Rectal smooth muscle tissue (tissue), 1 donor: ENCODE results near the gene SMC4.
"Not testable (repeated sequence)": the region's sequence is repeated elsewhere in the genome, so short reads cannot be mapped to it uniquely, and the experiment has no call there.

Experiments used
- H3K27ac ChIP-seq: one replicate; pipeline ENCODE4 v1.7.0; 2013; ENCODE audit warnings: low read depth, low read length, inconsistent platforms
- H3K27me3 ChIP-seq: one replicate; pipeline ENCODE4 v1.7.0; 2013; ENCODE audit warnings: low read length; ENCODE audit not compliant: control insufficient read depth, insufficient read depth
- H3K36me3 ChIP-seq: one replicate; pipeline ENCODE4 v1.7.0; 2013; ENCODE audit warnings: low read length; ENCODE audit not compliant: control insufficient read depth, insufficient read depth
- H3K4me1 ChIP-seq: one replicate; pipeline ENCODE4 v1.7.0; 2013; ENCODE audit warnings: low read length; ENCODE audit not compliant: control insufficient read depth, insufficient read depth
- H3K4me3 ChIP-seq: one replicate; pipeline ENCODE4 v1.7.0; 2013; ENCODE audit warnings: low read length
- H3K9ac ChIP-seq: one replicate; pipeline ENCODE4 v1.7.0; 2013; ENCODE audit warnings: low read length

Gene SMC4

DNA sequence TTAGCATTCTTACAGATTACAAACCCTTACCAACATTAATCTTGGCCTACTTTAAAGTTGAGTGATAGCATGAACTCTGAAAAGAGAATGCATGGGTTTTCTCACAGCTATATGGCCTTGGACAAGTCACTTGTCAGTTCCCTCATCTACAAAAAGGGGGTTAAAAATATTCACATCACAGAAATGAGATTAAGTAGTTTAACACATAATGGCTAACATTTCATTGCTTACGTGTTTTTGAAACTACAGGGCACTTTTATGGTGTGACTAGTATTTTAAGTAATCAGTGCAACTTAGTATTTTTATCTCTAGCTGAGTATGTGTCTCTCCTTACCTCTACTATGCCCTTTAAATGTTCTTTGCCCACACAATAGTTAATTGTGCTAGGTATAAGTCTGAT, 36.3 kb downstream of the SMC4 start:
- Histone ChIP-seq H3K4me3 (no peak overlapping the region), H3K4me1 (no peaks in the 10 kb centered on the region), H3K36me3 (no peaks in the 10 kb centered on the region), H3K9ac (no peak overlapping the region), H3K27me3 (no peaks in the 10 kb centered on the region), H3K27ac (no peak overlapping the region)

DNA sequence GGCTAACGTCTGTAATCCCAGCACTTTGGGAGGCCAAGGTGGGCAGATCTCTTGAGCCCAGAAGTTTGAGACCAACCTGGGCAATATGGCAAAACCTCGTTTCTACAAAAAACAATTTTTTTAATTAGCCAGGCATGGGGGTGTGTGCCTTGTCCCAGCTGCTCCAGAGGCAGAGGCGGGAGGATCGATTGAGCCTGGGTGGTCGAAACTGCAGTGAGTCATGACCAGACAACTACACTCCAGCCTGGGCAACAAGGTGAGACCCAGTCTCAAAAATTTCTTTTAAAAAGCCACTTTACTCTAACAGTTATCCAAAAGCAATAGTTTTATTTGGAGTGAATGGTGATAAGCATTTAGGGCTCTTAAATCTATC, 37.6 kb downstream of the SMC4 start:
- Histone ChIP-seq H3K36me3 (no peaks in the 10 kb centered on the region), H3K4me1 (no peaks in the 10 kb centered on the region), H3K27me3 (no peaks in the 10 kb centered on the region), H3K27ac (no peak overlapping the region), H3K9ac (no peak overlapping the region), H3K4me3 (no peak overlapping the region)

DNA sequence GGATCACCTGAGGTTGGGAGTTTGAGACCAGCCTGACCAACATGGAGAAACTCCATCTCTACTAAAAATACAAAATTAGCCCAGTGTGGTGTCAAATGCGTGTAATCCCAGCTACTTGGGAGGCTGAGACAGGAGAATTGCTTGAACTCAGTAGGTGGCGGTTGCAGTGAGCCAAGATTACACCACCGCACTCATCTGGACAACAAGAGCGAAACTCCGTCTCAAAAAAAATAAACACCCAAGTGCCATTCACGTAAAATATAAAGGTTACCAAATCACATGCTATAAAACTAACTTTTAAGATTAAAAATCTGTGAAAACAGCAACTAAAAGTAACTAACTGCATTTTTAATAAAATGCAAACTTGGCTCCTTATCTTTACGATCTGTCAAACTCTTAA, 41.2 kb downstream of the SMC4 start:
- Histone ChIP-seq H3K27ac (no peak overlapping the region), H3K27me3 (no peaks in the 10 kb centered on the region), H3K4me1 (no peaks in the 10 kb centered on the region), H3K9ac (no peak overlapping the region), H3K4me3 (no peak overlapping the region), H3K36me3 (no peaks in the 10 kb centered on the region)

DNA sequence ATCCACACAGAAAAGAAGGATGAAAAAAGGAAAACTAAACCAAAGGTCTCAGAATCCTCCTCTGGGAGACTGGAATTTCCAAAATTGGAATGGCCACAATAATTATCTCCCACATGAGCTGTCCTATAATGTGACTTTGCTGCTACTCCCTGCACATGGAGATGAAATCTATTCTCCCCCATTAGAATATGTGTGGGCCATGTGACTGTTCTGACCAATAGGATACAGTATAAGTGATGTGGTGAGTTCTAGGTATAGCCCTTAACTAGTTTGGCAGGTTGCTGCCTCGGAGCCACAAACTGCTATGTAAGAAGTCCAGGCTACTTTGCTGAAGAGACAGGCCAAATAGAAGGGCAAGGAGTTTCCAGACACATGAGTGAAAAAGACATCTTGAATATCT, 45.0 kb downstream of the SMC4 start:
- no peak overlapping the region for H3K9ac ChIP-seq
- H3K4me3 ChIP-seq, result no peak overlapping the region
- no peaks in the 10 kb centered on the region for H3K4me1 ChIP-seq
- H3K36me3 ChIP-seq, result no peaks in the 10 kb centered on the region
- H3K27ac ChIP-seq, result no peak overlapping the region
- no peaks in the 10 kb centered on the region for H3K27me3 ChIP-seq

DNA sequence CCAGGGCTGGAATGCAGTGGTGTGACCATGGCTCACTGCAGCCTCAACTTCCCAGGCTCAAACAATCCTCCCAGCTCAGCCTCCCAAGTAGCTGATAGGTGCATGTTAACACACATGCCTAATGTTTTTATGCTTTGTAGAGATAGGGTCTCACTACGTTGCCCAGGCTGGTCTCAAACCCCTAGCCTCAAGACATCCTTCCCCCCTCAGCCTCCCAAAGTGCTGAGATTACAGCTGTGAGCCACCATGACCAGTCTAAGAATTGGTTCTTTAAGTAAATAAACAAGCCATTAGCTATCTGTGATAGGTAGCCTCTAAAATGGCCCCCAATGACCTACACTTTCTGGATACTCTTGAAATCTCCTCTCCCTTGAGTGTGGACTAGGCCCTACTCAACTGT, 46.4 kb downstream of the SMC4 start:
- no peaks in the 10 kb centered on the region for H3K4me1 ChIP-seq
- no peak overlapping the region for H3K27ac ChIP-seq
- H3K4me3 ChIP-seq, result no peak overlapping the region
- no peak overlapping the region for H3K9ac ChIP-seq
- H3K36me3 ChIP-seq, result no peaks in the 10 kb centered on the region
- no peaks in the 10 kb centered on the region for H3K27me3 ChIP-seq

DNA sequence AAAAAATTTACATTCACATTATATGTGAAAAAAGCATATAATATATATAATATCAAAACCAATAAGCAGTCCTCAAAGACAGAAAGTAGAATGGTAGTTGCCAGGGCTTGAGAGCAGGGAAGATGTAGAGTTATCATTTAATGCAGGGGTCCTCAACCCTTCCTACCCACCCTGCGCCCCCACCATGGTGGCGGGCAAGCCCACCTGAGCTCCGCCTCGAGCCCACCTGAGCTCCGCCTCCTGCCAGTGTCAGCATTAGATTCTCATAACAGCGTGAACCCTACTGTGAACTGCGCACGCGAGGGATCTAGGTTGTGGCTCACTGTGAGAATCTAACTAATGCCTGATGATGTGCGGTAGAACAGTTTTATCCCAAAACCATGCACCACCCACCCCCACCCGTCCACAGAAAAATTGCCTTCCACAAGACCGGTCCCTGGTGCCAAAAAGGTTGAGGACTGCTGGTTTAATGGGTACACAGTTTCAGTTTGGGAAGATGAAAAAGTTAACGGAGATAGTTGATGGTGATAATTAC, 47.1 kb downstream of the SMC4 start:
- no peaks in the 10 kb centered on the region for H3K27me3 ChIP-seq
- no peak overlapping the region for H3K27ac ChIP-seq
- H3K4me1 ChIP-seq, result no peaks in the 10 kb centered on the region
- no peak overlapping the region for H3K9ac ChIP-seq
- no peaks in the 10 kb centered on the region for H3K36me3 ChIP-seq
- no peak overlapping the region for H3K4me3 ChIP-seq

DNA sequence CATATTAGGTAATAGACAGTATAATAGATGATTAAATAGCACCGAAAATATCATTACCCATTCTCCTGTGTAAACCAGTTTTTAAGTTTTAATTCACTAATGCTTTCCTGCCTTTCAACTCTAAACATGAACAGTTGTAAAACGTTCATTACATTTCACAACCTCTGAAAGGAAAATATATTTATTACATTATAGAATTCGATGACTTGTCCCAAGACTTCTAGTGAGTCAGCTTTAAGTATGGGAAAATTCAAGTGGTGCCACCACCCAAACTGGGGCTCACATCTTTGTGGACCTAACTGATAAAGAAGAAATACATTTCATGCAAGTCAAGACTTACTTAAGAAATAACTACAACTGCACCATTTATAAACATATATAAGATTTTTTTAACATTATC, 48.1 kb downstream of the SMC4 start:
- H3K36me3 ChIP-seq, result no peaks in the 10 kb centered on the region
- H3K4me3 ChIP-seq, result no peak overlapping the region
- H3K9ac ChIP-seq, result no peak overlapping the region
- no peak overlapping the region for H3K27ac ChIP-seq
- no peaks in the 10 kb centered on the region for H3K27me3 ChIP-seq
- H3K4me1 ChIP-seq, result no peaks in the 10 kb centered on the region

DNA sequence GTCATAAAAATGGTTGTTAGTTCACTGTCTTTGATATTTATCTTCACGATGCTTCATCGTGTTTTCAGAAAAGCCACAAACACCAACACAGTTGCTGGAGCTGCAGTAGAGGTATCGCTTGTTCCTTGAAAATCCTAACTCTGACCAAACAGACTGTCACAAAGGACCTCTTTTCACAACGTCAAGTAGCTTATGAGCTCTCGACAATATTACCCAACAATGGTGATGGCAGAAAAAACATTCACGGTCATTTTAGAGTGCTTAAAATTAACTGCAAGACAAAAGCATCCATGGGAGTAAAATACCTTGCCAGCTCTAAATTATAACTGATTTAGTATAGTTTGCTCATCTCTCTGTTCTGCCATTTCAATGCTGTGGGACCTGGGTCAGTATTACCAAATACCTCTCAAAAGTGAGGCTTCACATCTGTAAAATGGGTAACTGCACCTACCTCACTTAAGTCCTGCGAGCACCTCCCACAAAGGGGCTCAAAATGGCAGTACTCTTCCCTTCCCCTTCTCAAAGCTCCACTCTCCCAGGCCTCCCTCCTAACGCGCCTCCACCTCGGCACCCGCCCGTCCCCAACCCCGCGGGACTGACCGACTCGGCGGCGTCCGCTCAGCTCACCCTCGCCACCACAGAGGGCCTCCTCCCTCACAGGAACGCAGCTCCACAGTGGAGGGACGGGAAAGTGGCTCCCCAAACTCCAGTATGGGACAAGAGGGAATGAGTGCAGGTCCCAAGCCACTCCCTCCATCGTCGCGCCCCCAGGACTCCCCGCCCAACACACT, 49.6 kb downstream of the SMC4 start:
- Histone ChIP-seq H3K36me3 (no peaks in the 10 kb centered on the region), H3K27me3 (no peaks in the 10 kb centered on the region), H3K9ac (no peak overlapping the region)

DNA sequence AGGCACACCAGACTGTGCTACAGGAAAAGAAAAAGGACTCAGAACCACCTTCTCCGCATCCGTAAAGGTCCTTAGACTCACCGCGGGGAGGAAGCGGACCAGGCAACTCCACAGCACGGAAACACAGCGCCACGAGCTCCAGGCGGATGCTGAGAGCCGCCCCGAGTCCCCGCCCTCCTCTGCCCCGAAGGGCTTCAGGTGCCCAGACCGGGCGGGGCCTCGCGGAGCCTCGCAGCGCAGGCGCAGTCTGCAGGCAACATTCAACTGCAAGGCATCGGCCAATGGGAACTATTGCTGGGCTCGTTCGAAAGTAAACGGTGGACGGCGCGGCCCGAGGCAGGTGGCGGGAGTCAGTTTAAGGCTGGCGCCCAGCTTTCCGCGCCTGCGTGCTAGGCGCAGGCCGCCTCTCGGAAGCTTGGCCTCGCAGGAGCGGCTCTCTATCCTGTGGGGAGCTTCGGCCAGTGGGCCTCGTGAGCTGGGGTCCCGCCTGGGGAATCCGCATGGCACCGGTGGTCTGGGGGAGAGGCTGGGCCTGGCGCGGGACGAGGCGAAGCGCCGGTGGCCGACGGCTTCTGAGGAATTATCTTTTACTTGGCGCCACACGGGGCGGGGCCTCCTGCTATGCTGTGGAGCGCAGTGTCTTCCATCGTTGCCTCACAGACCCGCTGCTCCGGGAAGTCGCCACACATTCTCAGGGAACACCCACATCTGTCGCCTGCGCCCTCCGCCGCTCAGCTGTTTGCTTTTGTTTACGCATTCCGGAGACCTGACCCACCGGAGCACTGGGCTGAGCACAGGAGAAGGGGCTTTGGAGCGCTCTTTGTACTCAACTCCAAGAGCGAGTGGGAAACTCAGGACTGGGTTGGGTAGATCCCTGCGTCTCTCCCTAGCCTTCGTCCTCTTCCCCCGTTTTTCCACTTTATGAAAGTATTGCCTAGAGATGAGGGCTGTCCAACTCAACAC, 50.5 kb downstream of the SMC4 start, which contains the start of gene TRIM59:
TRIM59 (minus strand) TSS at position 151 of the 963 bp plus-strand sequence. CDS start 10,603 bp downstream, outside the sequence.
- no peaks in the 10 kb centered on the region for H3K27me3 ChIP-seq
- H3K27ac ChIP-seq, result peak within 1 kb of the TSS; percentile 68
- H3K4me1 ChIP-seq, result no peaks in the 10 kb centered on the region
- no peaks in the 10 kb centered on the region for H3K36me3 ChIP-seq
- peak within 1 kb of the TSS; percentile 89 for H3K4me3 ChIP-seq
- H3K9ac ChIP-seq, result no peak within 1 kb of the TSS

More for the DNA sequence above, 49.6 kb downstream of the SMC4 start:
- peak overlapping the region; percentile 89 for H3K4me3 ChIP-seq
- peak overlapping the region; percentile 68 for H3K27ac ChIP-seq
- no peaks in the 10 kb centered on the region for H3K4me1 ChIP-seq

DNA sequence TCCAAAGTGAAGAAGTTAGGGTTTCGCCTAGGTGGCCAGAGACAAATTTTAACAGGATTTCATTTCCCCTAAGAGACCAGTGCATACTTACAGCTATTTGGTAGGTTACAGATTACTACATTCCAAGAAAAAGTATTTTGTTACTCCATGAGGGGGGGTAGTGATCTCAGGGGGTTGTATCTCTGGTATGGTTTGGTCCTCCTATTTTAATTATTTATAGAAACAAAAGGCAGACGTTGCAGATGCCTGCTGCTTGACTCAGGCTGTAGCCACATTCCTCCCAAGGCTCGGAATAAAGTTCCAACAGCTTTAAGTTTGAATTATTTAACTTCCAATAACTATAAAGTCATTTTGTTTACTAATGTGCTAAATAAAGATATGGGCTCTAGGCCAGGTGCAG, 51.4 kb downstream of the SMC4 start:
- Histone ChIP-seq H3K4me1 (no peaks in the 10 kb centered on the region), H3K27ac (no peak overlapping the region), H3K9ac (no peak overlapping the region), H3K27me3 (no peaks in the 10 kb centered on the region), H3K36me3 (no peaks in the 10 kb centered on the region), H3K4me3 (no peak overlapping the region)

DNA sequence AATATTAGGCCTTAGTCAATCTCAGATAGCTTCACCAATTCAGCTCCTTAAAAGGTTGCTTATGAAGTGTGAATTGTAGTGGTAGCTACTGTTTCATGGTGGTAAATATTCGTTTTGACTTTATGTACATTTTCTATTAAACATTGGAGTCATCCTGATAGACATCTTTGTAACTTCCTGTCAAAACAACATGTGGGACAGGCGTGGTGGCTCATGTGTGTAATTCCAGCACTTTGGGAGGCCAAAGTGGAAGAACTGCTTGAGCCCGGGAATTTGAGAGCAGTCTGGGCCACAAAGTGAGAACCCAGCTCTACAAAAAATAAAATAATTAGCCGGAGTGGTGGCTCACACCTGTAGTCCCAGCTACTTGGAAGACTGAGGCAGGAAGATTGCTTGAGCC, 52.2 kb downstream of the SMC4 start:
- no peaks in the 10 kb centered on the region for H3K36me3 ChIP-seq
- H3K9ac ChIP-seq, result no peak overlapping the region
- H3K4me3 ChIP-seq, result no peak overlapping the region
- H3K4me1 ChIP-seq, result no peaks in the 10 kb centered on the region
- H3K27me3 ChIP-seq, result no peaks in the 10 kb centered on the region
- H3K27ac ChIP-seq, result no peak overlapping the region

DNA sequence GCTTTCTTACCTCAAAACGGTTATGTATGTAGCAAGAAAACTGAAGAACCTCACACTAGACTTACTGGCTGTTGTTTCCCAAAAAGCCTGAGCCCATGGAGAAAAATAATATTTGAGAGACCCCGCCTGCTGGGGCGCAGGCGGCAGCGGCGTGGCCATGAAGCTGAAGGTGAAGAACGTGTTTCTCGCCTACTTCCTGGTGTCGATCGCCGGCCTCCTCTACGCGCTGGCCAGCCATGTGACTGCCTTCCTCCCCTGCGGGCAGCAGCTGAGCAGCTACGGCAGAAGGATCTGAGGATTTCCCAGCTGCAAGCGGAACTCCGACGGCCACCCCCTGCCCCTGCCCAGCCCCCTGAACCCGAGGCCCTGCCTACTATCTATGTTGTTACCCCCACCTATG, 52.8 kb downstream of the SMC4 start:
- H3K27me3 ChIP-seq, H3K4me3 ChIP-seq, H3K36me3 ChIP-seq, H3K27ac ChIP-seq, H3K9ac ChIP-seq, H3K4me1 ChIP-seq: not testable (repeated sequence)
